K562 (cell line): ENCODE measurements around the gene IFI27L1. TPM values are rescaled to one million over a fixed set of nuclear protein-coding genes. Genes with fewer than 3 reads are reported as not detected.

Experiments used
- ATAC-seq: fragments of 200-7000 bp; cut with Tn5 transposase; 3 replicates; pipeline ENCODE4 v1.9.1; 2020; ENCODE audit warnings: moderate library complexity
- BruUV-seq: library from RNA; stranded (reverse); fragments of 400-500 nt; replicated peaks from 2 replicates; lab custom pipeline; 2021; lab: Mats Ljungman, UMichigan
- CTCF ChIA-PET: fragments of 300-600 bp; formaldehyde crosslinking; extraction: SDS; loops from one replicate; lab custom pipeline; 2021; ENCODE audit warnings: low intra/inter-chr PET ratio; lab: Yijun Ruan, JAX
- POLR2A ChIA-PET: fragments of 300-600, 350-650 bp; sonication (Branson Sonifier 250); formaldehyde crosslinking; extraction: SDS; loops from one replicate; lab custom pipeline; 2021; ENCODE audit warnings: antibody characterized with exemption, inconsistent platforms; lab: Yijun Ruan, JAX
- DNase-seq, 4 experiments: peaks; one replicate each; pipeline versions ENCODE4 v3.0.0 to v3.0.0-alpha.2; 2011 to 2018; ENCODE audit warnings: low spot score in 3 of 4, mixed read lengths in 3 of 4; ENCODE audit errors: extremely low read depth in 1 of 4
- FAIRE-seq: peaks from 2 replicates; lab custom pipeline; 2011; peaks lifted over from hg19 to GRCh38; lab: Jason Lieb, UNC
- H2AFZ ChIP-seq: 2 replicates; pipeline ENCODE4 v1.6.0; 2011; ENCODE audit warnings: low read depth, low read length, control low read depth, inconsistent platforms
- H3K27ac ChIP-seq: fragments of 200-600 bp; 3 replicates; pipeline ENCODE4 v1.8.0; 2011; ENCODE audit warnings: low read depth, mild to moderate bottlenecking, control low read depth, inconsistent platforms, low read length, moderate library complexity, mixed read lengths; ENCODE audit errors: extremely low read depth
- H3K27me3 ChIP-seq, 2 experiments: fragments of 300-600 bp in 1 of 2; 2 replicates in 1 of 2; 3 replicates in 1 of 2; pipeline versions ENCODE4 v1.6.0 to v1.8.0; 2011; ENCODE audit warnings: inconsistent platforms in 2 of 2, low read length in 2 of 2, mild to moderate bottlenecking in 1 of 2, mixed read lengths in 1 of 2, moderate library complexity in 1 of 2; ENCODE audit not compliant: control insufficient read depth in 2 of 2, insufficient read depth in 2 of 2
- H3K36me3 ChIP-seq: fragments of 300-600 bp; 3 replicates; pipeline ENCODE4 v1.8.0; 2011; ENCODE audit warnings: mild to moderate bottlenecking, low read length, inconsistent platforms; ENCODE audit not compliant: control insufficient read depth, insufficient read depth
- H3K4me1 ChIP-seq, 2 experiments: fragments of 200-600 bp in 1 of 2; replicated peaks in 1 of 2; 2 replicates in 1 of 2; 3 replicates in 1 of 2; pipeline versions ENCODE4 v1.5.1 to v1.8.0; 2011; ENCODE audit warnings: inconsistent platforms in 2 of 2, low read length in 2 of 2, mild to moderate bottlenecking in 1 of 2, mixed read lengths in 1 of 2, moderate library complexity in 1 of 2; ENCODE audit not compliant: control insufficient read depth in 2 of 2, insufficient read depth in 2 of 2
- H3K4me2 ChIP-seq: 2 replicates; pipeline ENCODE4 v1.6.1; 2011; ENCODE audit warnings: low read length, control low read depth, inconsistent platforms, mixed read lengths; ENCODE audit not compliant: insufficient read depth
- H3K4me3 ChIP-seq: fragments of 200-600 bp; sonication (generic), shearing (Covaris generic); 2 replicates; pipeline ENCODE4 v1.5.1; 2016; ENCODE audit warnings: control low read depth, inconsistent platforms
- H3K79me2 ChIP-seq: fragments of 200-600 bp; 3 replicates; pipeline ENCODE4 v1.8.0; 2011; ENCODE audit warnings: low read length, inconsistent platforms; ENCODE audit not compliant: control insufficient read depth, insufficient read depth
- H3K9ac ChIP-seq, 2 experiments: 2 replicates each; pipeline versions ENCODE4 v1.6.0 to v1.6.1; 2011; ENCODE audit warnings: low read depth in 2 of 2, low read length in 2 of 2, control low read depth in 1 of 2, inconsistent platforms in 1 of 2, mild to moderate bottlenecking in 1 of 2, mixed read lengths in 1 of 2; ENCODE audit not compliant: insufficient read depth in 1 of 2
- H3K9me1 ChIP-seq: one replicate; pipeline ENCODE4 v1.6.0; 2011; ENCODE audit warnings: inconsistent platforms, mild to moderate bottlenecking, low read length, moderate library complexity; ENCODE audit not compliant: control insufficient read depth, insufficient read depth
- H3K9me3 ChIP-seq: replicated peaks from 2 replicates; pipeline ENCODE4 v1.5.1; 2011; ENCODE audit warnings: low read depth, low read length, inconsistent platforms; ENCODE audit not compliant: control insufficient read depth, insufficient read depth
- H4K20me1 ChIP-seq: replicated peaks from 2 replicates; pipeline ENCODE4 v1.6.1; 2011; ENCODE audit warnings: low read length, inconsistent platforms, mixed read lengths; ENCODE audit not compliant: control insufficient read depth, insufficient read depth
- AFF4 ChIP-seq: sonication (generic); formaldehyde crosslinking; IDR thresholded peaks from 2 replicates; pipeline ENCODE4 v1.8.0; 2023; ENCODE audit warnings: mild to moderate bottlenecking, missing genetic modification reagents
- FOXM1 ChIP-seq, 2 experiments: fragments of 450-650 bp in 1 of 2; sonication (generic) in 1 of 2; formaldehyde crosslinking in 1 of 2; IDR thresholded peaks; 2 replicates each; pipeline versions ENCODE4 v1.6.1 to v1.9.0; 2017 to 2022; ENCODE audit warnings: low read depth in 2 of 2, mild to moderate bottlenecking in 2 of 2, missing genetic modification reagents in 1 of 2, moderate library complexity in 1 of 2
- MXI1 ChIP-seq: IDR thresholded peaks from 2 replicates; pipeline ENCODE4 v1.6.1; 2011; ENCODE audit warnings: low read depth, mild to moderate bottlenecking, improper control_type of control experiment, low read length
- RBM17 ChIP-seq: fragments of 200-400 bp; formaldehyde crosslinking; IDR thresholded peaks from 2 replicates; pipeline ENCODE4 v1.6.1; 2017; ENCODE audit warnings: low read depth, mild to moderate bottlenecking, low read length, borderline replicate concordance
- SPI1 ChIP-seq: IDR thresholded peaks from 2 replicates; pipeline ENCODE4 v1.6.1; 2011; ENCODE audit warnings: low read depth, low read length, control low read depth, borderline replicate concordance
- ZFPM2 ChIP-seq: fragments of 250-450 bp; sonication (Bioruptor Pico); IDR thresholded peaks from 2 replicates; pipeline ENCODE4 v1.5.1; 2022; ENCODE audit warnings: mild to moderate bottlenecking
- ZNF3 ChIP-seq: fragments of 250-450 bp; sonication (Bioruptor Pico); IDR thresholded peaks from 2 replicates; pipeline ENCODE4 v1.5.0; 2021; ENCODE audit warnings: mild to moderate bottlenecking, moderate library complexity
- ZNF511 ChIP-seq: sonication (generic); formaldehyde crosslinking; IDR thresholded peaks from 2 replicates; pipeline ENCODE4 v1.8.0; 2022; ENCODE audit warnings: mild to moderate bottlenecking, missing genetic modification reagents
- WGBS: fragments of 100-300 bp; shearing (Covaris generic); methylation state at CpG from one replicate; pipeline ENCODE4 v1.1.6; 2016; ENCODE audit warnings: low coverage, mixed read lengths; ENCODE audit not compliant: insufficient coverage; ENCODE audit errors: missing lambda C conversion rate; 5-methylcytosine and 5-hydroxymethylcytosine counted together
- in situ Hi-C: fragments of 300-500 bp; cut with MboI; formaldehyde crosslinking; loops from 4 replicates; pipeline ENCODE4 v1.15.0; 2018; ENCODE audit warnings: inconsistent platforms, mixed read lengths
- intact Hi-C: fragments of 100-400 bp; cut with micrococcal nuclease; formaldehyde crosslinking; loops from 2 replicates; pipeline ENCODE4 v1.14.2; 2022
- polyA plus RNA-seq, 8 experiments: library from polyadenylated mRNA; depleted of rRNA in 4 of 8; stranded (reverse) in 5 of 8; unstranded in 3 of 8; fragments of >200 nt; fragmentation: Nextera tagmentation in 2 of 8; fragmentation: Illumina TruSeq in 1 of 8; extraction: Ambion mirVana in 2 of 8; extraction: Trizol in 1 of 8; gene quantifications; 2 replicates each; pipeline versions ENCODE4 v1.2.1 to v1.2.3, GENCODE V29; 2011 to 2014; ENCODE audit warnings: inconsistent platforms in 1 of 8, missing spikeins in 1 of 8
- total RNA-seq, 7 experiments: library from RNA; depleted of rRNA in 6 of 7; stranded (reverse); fragments of >200 nt in 6 of 7; fragmentation: Illumina TruSeq in 2 of 7; extraction: Trizol in 2 of 7; gene quantifications; 2 replicates each; pipeline versions ENCODE4 v1.2.1 to v1.2.3, GENCODE V29; 2011 to 2021; ENCODE audit warnings: low replicate concordance in 1 of 7
- TF ChIP-seq, protein P1 (sequence below): fragments of 450-650 bp; IDR thresholded peaks from 2 replicates; pipeline ENCODE4 v1.6.1; 2018; ENCODE audit not compliant: partially characterized antibody

Gene IFI27L1
- total and polyA plus RNA-seq, 9 of the 15 experiments (the other 6 are each of a cell fraction or from before 2014, with no cell fraction given): 14.5 to 28.0 (median 23.8) TPM

DNA sequence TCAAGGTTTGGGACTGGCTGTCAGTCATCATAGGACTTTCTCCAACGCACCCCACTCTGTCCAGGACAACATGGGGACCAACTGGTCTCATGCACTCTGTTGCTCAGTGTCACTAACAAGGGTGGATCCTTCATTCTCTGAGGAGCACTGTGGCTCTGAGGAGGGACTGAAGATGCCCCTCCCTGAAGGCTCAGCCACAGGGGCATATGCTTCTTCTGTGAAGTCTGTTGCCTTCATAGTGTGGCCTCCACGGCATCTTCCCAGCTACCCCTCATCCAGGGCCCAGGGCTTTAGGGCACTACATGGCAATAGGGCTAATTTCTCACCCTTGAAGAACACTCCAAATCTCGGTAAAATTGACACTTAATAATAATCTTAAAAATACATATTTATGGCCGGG is 62.6 kb downstream of the IFI27L1 start:
- H3K4me1 ChIP-seq: no peaks in the 10 kb centered on the region
- in situ Hi-C loops (no loop called here), intact Hi-C loops (no loop called here)
- POLR2A ChIA-PET: no interaction called here
- 20% methylated on average over 3 of the region's 4 CpGs for WGBS
- H3K4me2 ChIP-seq: no peak overlapping the region
- BruUV-seq: no TSS peak
- peaks cover 0 to 10% of the 10 kb centered on the region in 2 experiments; a peak in 2 of 5 replicates for H3K27me3 ChIP-seq
- no peaks in the 10 kb centered on the region for H3K9me1 ChIP-seq
- CTCF ChIA-PET: interaction anchor here (1.3 kb wide), 1 partner anchor 204 kb away, joined by 3 read pairs; no protein-coding TSS in a partner anchor
- no peak overlapping the region for H3K27ac ChIP-seq
- H3K79me2 ChIP-seq: no peaks in the 10 kb centered on the region
- no peaks in the 10 kb centered on the region for H4K20me1 ChIP-seq
- no peak for FAIRE-seq
- H2AFZ ChIP-seq: no peak overlapping the region
- no peaks in the 10 kb centered on the region for H3K9me3 ChIP-seq
- no peak overlapping the region for H3K4me3 ChIP-seq
- H3K36me3 ChIP-seq: no peaks in the 10 kb centered on the region
- no peak for DNase-seq
- no peak for ATAC-seq
- no peak overlapping the region for H3K9ac ChIP-seq
- no peak for TF ChIP-seq AFF4 (CRISPR knock-in tag)
- TF ChIP-seq RBM17: no peak
- TF ChIP-seq ZNF3 (CRISPR knock-in tag): no peak
- TF ChIP-seq, protein P1, sequence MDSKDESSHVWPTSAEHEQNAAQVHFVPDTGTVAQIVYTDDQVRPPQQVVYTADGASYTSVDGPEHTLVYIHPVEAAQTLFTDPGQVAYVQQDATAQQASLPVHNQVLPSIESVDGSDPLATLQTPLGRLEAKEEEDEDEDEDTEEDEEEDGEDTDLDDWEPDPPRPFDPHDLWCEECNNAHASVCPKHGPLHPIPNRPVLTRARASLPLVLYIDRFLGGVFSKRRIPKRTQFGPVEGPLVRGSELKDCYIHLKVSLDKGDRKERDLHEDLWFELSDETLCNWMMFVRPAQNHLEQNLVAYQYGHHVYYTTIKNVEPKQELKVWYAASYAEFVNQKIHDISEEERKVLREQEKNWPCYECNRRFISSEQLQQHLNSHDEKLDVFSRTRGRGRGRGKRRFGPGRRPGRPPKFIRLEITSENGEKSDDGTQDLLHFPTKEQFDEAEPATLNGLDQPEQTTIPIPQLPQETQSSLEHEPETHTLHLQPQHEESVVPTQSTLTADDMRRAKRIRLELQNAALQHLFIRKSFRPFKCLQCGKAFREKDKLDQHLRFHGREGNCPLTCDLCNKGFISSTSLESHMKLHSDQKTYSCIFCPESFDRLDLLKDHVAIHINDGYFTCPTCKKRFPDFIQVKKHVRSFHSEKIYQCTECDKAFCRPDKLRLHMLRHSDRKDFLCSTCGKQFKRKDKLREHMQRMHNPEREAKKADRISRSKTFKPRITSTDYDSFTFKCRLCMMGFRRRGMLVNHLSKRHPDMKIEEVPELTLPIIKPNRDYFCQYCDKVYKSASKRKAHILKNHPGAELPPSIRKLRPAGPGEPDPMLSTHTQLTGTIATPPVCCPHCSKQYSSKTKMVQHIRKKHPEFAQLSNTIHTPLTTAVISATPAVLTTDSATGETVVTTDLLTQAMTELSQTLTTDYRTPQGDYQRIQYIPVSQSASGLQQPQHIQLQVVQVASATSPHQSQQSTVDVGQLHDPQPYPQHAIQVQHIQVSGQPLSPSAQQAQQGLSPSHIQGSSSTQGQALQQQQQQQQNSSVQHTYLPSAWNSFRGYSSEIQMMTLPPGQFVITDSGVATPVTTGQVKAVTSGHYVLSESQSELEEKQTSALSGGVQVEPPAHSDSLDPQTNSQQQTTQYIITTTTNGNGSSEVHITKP: no peak
- no peak for TF ChIP-seq ZFPM2 (CRISPR knock-in tag)
- no peak for TF ChIP-seq MXI1
- TF ChIP-seq SPI1: no peak
- TF ChIP-seq FOXM1 (IDR thresholded peaks at IDR 0.05; ENCODE audit: low read depth): no peak
- no peak for TF ChIP-seq FOXM1 (CRISPR knock-in tag; IDR thresholded peaks at IDR 0.05; ENCODE audit: low read depth)
- no peak for TF ChIP-seq ZNF511
